WI38 (cell line): ENCODE data around the gene POLR2L.

ENCODE experiments used
- H3K4me3 ChIP-seq: 2 replicates; pipeline ENCODE4 v1.5.1; 2011; ENCODE audit warnings: low read depth, mild to moderate bottlenecking, control low read depth, low read length
- TF ChIP-seq, protein P1 (sequence below): IDR thresholded peaks from 2 replicates; pipeline ENCODE4 v1.5.1; 2012; ENCODE audit warnings: low read depth, mild to moderate bottlenecking, control low read depth, low read length

POLR2L gene

DNA sequence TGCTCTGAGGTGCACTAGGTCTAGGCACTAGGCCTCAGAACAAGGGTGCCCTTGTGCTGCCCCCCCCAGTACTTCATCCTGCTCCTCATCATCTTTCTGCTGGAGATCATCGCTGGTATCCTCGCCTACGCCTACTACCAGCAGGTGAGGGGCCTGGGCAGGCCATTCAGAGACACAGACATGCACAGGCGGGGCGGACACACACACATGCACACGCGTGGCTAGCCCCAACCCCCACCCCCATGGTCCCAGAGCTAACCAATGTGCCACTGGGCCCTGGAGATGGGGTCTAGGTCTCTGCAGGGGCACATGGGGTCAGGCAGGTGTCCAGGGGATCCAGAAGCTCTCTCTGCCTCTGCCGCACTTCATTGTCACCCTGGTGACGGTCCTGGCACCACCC, 5.6 kb downstream of the POLR2L start:
- H3K4me3 ChIP-seq = no peak overlapping the region
- TF ChIP-seq, protein P1, sequence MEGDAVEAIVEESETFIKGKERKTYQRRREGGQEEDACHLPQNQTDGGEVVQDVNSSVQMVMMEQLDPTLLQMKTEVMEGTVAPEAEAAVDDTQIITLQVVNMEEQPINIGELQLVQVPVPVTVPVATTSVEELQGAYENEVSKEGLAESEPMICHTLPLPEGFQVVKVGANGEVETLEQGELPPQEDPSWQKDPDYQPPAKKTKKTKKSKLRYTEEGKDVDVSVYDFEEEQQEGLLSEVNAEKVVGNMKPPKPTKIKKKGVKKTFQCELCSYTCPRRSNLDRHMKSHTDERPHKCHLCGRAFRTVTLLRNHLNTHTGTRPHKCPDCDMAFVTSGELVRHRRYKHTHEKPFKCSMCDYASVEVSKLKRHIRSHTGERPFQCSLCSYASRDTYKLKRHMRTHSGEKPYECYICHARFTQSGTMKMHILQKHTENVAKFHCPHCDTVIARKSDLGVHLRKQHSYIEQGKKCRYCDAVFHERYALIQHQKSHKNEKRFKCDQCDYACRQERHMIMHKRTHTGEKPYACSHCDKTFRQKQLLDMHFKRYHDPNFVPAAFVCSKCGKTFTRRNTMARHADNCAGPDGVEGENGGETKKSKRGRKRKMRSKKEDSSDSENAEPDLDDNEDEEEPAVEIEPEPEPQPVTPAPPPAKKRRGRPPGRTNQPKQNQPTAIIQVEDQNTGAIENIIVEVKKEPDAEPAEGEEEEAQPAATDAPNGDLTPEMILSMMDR = no peak

DNA sequence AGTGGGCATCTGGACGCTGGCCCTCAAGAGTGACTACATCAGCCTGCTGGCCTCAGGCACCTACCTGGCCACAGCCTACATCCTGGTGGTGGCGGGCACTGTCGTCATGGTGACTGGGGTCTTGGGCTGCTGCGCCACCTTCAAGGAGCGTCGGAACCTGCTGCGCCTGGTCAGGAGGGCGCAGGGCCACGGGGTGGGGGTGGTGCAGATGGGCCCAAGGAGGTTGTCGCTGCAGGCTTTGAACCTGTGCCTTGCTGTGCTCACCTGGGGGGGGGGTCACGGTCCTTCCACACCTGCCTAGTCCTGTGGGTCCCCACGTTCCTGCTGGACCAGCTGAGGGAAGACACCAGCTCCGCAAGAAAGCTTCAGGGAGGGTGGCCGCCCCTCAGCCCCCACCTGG, 6.1 kb downstream of the POLR2L start:
- TF ChIP-seq, protein P1 = no peak
- no peak overlapping the region for H3K4me3 ChIP-seq

DNA sequence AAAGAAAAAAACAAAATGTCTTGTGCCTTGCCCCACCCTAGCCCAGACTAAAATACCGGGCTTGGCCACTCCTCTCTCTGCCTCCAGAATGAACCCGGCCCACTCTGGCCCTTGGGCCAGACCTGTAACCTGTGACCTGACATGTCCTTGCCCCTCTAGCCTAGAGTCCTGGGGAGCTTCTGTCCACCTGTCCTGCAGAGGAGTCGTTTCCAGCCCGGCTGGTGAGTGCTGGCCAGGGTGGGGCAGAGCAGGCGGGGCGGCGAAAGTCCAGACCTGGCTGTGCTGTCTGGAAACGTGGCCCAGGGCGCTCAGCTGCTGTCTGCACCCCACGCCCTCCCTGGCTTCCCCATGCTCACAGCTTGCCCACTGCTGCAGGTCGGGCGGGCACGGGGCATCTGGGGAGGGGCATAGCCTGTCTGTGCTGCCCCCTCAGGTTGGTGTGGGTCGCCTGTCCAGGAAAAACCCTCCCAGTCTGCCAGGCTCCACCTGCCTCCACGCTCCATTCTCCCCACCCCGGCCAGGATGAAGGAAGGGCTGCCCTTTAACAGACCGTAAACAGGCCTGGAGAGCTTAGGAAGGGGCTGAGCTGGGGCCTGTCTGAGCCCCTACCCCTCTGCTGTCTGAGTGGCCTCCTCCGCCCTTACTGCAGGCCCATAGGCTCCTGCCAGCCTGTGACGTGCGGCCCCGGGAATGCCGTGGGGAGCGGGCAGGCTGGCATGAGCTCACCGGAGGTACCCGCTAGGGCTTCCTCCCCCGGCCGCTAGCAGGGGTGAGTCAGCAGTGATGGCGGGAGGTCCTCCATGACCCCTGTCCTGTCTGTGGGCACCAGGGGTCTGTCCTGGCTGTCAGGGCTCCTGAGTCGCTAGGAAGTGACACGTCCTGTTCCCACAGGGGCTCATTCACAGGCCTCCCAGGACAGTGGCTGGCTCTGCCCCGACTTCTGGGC, 7.7 kb downstream of the POLR2L start:
- peak overlapping the region; percentile 74 for H3K4me3 ChIP-seq
- TF ChIP-seq, protein P1 = no peak

DNA sequence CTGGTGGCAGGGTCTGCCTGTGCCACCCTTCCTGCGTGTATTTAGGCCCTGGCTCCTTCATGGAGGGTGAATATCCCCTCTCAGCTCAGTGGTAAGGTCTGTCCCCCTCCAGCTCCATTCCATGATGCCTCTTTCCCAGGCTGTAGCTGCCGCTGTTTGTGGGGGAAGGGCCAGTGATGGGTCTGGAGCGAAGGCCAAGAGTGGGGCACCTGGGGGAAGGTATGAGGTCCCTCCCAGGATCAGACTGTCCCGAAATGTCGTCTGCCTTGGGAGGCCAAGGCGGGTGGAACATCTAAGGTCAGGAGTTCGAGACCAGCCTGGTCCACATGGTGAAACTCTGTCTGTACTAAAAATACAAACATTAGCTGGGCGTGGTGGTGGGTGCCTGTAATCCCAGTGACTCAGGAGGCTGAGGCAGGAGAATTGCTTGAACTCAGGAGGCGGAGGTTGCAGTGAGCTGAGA, 8.4 kb downstream of the POLR2L start:
- H3K4me3 ChIP-seq = peak overlapping the region; percentile 74
- TF ChIP-seq, protein P1 = no peak

DNA sequence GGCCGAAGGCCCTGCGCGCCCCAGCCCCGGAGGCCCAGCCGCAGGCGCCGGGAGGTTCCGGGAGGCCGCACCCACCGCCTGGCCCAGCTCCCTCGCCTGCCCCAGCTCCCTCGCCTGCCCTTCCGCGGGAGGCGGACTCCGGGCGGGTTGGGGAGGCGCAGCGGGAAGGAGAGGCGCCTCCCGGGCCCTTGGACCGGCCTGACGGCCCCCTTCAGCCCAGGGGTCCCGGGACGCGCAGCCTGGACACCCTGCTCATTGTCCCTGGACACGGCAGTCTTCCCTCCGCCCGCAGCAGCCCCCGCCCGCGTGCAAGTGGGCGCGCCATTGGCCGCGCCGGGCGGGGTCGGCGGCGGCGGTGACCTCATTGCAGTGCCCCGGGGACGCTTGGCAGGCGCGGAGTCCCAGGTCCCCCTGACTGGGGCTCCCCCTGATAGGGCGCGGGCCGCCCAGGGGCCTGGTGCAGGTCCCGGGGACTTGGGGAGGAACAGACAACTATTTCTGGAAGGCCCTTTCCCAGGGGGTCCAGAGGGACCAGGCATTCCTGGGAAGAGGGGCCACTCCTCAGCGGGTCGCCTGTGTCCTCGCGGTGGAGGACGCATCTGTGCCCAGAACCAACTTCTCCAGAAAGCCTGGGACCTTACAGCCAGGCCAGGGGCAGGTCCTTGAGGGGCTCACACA, 9.1 kb downstream of the POLR2L start:
- TF ChIP-seq, protein P1 = no peak
- peak overlapping the region; percentile 74 for H3K4me3 ChIP-seq

DNA sequence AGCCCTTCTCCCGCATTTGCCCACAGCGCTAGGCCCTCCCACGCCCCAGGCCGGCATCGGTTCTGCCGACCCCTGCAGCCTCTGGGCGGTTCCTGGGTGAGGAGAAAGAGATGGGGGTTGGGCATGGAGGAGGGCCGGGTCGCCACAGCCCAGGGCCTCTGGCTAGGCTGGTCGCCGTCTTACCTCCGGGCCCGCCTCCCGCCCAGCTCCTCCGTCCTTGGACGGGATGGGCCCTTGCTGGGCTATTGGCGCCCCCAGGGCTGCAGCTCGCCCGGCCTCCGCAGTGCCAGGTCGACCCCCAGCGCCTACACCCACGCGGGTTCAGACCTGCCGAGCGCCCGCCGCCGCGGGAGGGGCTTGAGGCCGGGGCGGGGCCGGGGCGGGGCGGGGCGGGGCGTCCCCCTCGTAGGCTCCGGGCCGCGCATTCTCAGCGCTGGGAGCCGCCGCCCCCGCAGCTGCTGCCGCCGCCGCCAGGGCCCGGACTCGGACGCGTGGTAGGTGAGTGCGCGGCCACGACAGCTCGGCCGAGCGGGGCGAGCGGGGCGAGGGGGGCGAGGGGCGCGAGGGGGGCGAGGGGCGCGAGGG, 9.7 kb downstream of the POLR2L start, which contains the start of gene CD151:
CD151 (plus strand) TSS at position 424 of the 585 bp plus-strand sequence. CDS start 3,118 bp downstream, outside the sequence.
- peak within 1 kb of the TSS; percentile 74 for H3K4me3 ChIP-seq
- TF ChIP-seq, protein P1 = no peak
